ENCODE measurements around the gene ST6GAL1.
"Not testable (repeated sequence)": the region's sequence is repeated elsewhere in the genome, so short reads cannot be mapped to it uniquely, and the experiment has no call there.

ST6GAL1 gene

GRCh38 chr3:186991470-186991869, 61.1 kb downstream of the ST6GAL1 start:
- TF ChIP-seq ZFX (IDR thresholded peaks at IDR 0.05; ENCODE audit: borderline replicate concordance) (no peak), CTCF (IDR thresholded peaks at IDR 0.05) (no peak)
- no peak overlapping the region for H3K27ac ChIP-seq

GRCh38 chr3:186992096-186992495, 61.8 kb downstream of the ST6GAL1 start:
- H3K27ac ChIP-seq: not testable (repeated sequence)

GRCh38 chr3:186993210-186993782, 63.0 kb downstream of the ST6GAL1 start:
- TF ChIP-seq CTCF (IDR thresholded peaks at IDR 0.05) (no peak), ZFX (IDR thresholded peaks at IDR 0.05; ENCODE audit: borderline replicate concordance) (no peak)
- H3K27ac ChIP-seq: no peak overlapping the region

DNA sequence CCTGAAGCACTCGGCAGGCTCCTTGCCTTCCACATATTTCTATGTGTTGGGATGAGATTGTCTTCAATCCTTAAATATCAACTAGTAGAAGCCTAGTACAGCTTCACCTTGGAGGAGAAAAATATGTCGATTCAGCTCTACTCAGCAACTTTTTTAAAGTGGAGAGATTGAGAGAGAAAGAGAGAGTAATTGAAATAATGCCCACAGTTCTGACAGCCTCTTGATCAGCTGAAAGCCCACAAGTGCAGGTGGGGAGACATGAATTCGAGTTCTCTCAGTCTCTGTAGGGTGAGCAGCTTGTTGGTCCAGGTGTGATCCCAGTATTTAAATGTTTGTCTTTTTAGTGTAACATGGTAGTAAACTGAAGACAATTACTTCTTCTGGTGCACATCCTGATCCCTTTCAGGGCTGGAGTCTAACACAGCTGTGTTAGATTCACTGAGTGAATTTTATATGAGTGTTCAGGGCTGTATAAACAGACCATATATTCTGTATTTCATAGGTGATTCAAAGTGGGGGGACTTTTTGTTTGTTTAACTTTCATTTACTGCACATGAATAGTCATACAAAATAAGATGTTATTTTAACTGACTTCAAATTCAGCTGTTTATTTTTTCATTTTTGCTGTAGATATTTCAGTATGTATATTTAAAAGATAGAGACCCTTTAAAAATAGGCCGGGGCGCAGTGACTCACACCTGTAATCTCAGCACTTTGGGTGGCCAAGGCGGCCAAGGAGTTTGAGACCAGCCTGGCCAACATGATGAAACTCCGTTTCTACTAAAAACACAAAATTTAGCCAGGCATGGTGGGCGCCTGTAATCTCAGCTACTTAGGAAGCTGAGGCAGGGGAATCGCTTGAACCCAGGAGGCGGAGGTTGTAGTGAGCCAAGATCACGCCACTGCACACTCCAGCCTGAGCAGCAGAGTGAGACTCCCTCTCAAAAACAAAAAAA, 64.0 kb downstream of the ST6GAL1 start:
- H3K27ac ChIP-seq: no peak overlapping the region
- TF ChIP-seq ZFX (IDR thresholded peaks at IDR 0.05; ENCODE audit: borderline replicate concordance) (no peak), CTCF (IDR thresholded peaks at IDR 0.05) (no peak)

DNA sequence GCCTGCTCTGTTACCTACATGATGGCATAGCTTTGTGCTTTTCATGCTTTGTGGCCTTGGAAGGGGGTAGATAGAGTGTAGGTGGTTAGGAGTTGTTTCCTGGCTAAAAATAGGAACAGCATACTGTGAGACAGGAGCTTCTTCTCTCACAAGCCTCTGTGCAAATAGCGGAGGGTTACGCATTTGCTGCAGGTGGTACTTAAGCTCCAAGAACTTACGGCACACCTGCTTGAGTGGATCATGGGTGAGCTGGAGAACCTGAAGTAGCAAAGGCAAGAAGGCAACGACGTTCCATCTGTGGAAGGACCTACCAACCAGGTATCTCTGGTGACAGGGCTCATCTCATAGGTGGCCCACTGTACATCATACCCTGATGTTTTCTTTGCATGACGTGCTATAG, 66.0 kb downstream of the ST6GAL1 start:
- H3K27ac ChIP-seq: no peak overlapping the region
- TF ChIP-seq ZFX (IDR thresholded peaks at IDR 0.05; ENCODE audit: borderline replicate concordance) (no peak), CTCF (IDR thresholded peaks at IDR 0.05) (no peak)

DNA sequence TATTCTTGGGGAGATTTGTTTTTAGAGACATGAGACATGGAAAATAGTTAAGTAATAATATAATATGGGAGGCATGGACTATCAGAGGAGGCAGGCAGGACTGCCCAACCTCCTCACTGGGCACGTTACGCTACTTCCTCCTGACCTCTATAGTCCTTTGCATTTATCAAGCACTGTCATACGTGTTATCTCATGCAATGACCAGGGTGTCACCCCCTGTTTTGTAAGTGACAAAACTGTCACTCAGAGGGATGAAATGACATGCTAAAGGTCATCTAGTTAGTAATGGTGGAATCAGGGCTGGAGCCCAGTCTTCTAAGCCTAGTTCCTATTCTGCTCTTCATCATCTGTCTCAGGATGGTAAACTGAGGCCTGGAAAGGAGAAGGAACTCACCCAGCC, 66.7 kb downstream of the ST6GAL1 start:
- no peak overlapping the region for H3K27ac ChIP-seq
- TF ChIP-seq CTCF (IDR thresholded peaks at IDR 0.05) (no peak), ZFX (IDR thresholded peaks at IDR 0.05; ENCODE audit: borderline replicate concordance) (no peak)

DNA sequence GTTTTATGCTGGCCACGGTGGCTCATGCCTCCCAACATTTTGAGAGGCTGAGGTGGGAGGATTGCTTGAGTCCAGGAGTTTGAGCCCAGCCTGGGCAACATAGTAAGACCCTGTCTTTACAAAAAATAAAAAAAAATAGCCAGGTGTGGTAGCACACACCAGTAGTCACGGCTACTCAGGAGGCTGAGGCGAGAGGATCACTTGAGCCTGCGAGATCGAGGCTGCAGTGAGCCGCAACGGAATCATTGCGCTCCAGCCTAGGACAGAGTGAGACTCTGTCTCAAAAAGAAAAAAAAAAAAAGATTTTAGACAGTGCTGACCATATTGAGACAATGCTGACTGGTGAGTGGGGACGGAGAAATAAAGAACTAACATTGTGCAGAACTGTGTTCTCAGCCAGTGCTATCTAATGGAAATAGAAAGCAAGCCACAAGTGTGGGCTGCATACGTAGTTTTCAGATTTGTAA, 67.2 kb downstream of the ST6GAL1 start:
- TF ChIP-seq CTCF (IDR thresholded peaks at IDR 0.05): no peak
- TF ChIP-seq ZFX (IDR thresholded peaks at IDR 0.05; ENCODE audit: borderline replicate concordance): no peak
- H3K27ac ChIP-seq: no peak overlapping the region
